HepG2 (cell line): ENCODE measurements around the gene ZKSCAN1. TPM values are rescaled to one million over a fixed set of nuclear protein-coding genes. Genes with fewer than 3 reads are reported as not detected.

Source experiments
- ARID2 ChIP-seq: sonication (generic); formaldehyde crosslinking; IDR thresholded peaks from 2 replicates; pipeline ENCODE4 v1.8.1; 2022; ENCODE audit warnings: mild to moderate bottlenecking, missing genetic modification reagents, borderline replicate concordance
- GABPB1 ChIP-seq: IDR thresholded peaks from 2 replicates; pipeline ENCODE4 v1.6.1; 2016; ENCODE audit warnings: mild to moderate bottlenecking, missing genetic modification reagents, moderate library complexity, missing compliant biosample characterization
- KLF11 ChIP-seq: IDR thresholded peaks from 2 replicates; pipeline ENCODE4 v1.6.1; 2016; ENCODE audit warnings: missing compliant biosample characterization
- MAFG ChIP-seq: sonication (generic); formaldehyde crosslinking; IDR thresholded peaks from 2 replicates; pipeline ENCODE4 v1.5.1; 2020; ENCODE audit warnings: mild to moderate bottlenecking, missing genetic modification reagents
- MED8 ChIP-seq: sonication (generic); formaldehyde crosslinking; IDR thresholded peaks from 2 replicates; pipeline ENCODE4 v1.8.1; 2023; ENCODE audit warnings: mild to moderate bottlenecking, missing genetic modification reagents; ENCODE audit not compliant: insufficient replicate concordance
- PCBP1 ChIP-seq: fragments of 200-400 bp; formaldehyde crosslinking; IDR thresholded peaks from 2 replicates; pipeline ENCODE4 v1.6.1; 2017; ENCODE audit warnings: mild to moderate bottlenecking, low read depth, low read length, borderline replicate concordance
- PCBP2 ChIP-seq: fragments of 200-400 bp; formaldehyde crosslinking; optimal IDR thresholded peaks from 2 replicates; pipeline ENCODE3; 2018; ENCODE audit warnings: low read length, low read depth; ENCODE audit not compliant: poor library complexity, severe bottlenecking
- THAP11 ChIP-seq: IDR thresholded peaks from 2 replicates; pipeline ENCODE4 v1.6.1; 2016; ENCODE audit warnings: missing biosample characterization, missing genetic modification reagents
- ZNF225 ChIP-seq: sonication (generic); formaldehyde crosslinking; IDR thresholded peaks from 2 replicates; pipeline ENCODE4 v1.4.0; 2020; ENCODE audit warnings: mild to moderate bottlenecking, missing genetic modification reagents
- ZNF451 ChIP-seq: sonication (generic); formaldehyde crosslinking; IDR thresholded peaks from 2 replicates; pipeline ENCODE4 v1.5.0; 2020; ENCODE audit warnings: mild to moderate bottlenecking, missing genetic modification reagents
- ZNF577 ChIP-seq: sonication (generic); formaldehyde crosslinking; IDR thresholded peaks from 2 replicates; pipeline ENCODE4 v1.4.0; 2020; ENCODE audit warnings: mild to moderate bottlenecking, low read depth, missing genetic modification reagents, borderline replicate concordance
- ZNF607 ChIP-seq: sonication (generic); formaldehyde crosslinking; IDR thresholded peaks from 2 replicates; pipeline ENCODE4 v1.5.1; 2020; ENCODE audit warnings: missing genetic modification reagents, mild to moderate bottlenecking, borderline replicate concordance
- polyA plus RNA-seq, 8 experiments: library from polyadenylated mRNA; depleted of rRNA in 3 of 8; stranded (reverse) in 7 of 8; unstranded in 1 of 8; fragments of >200 nt; fragmentation: Illumina TruSeq in 4 of 8; extraction: Trizol in 4 of 8; gene quantifications; 2 replicates each; pipeline versions ENCODE4 v1.2.1 to v1.2.3, GENCODE V29; 2011 to 2016; ENCODE audit warnings: low read depth in 4 of 8, missing spikeins in 1 of 8, mixed read lengths in 1 of 8; ENCODE audit not compliant: insufficient read depth in 1 of 8
- total RNA-seq, 5 experiments: library from RNA; depleted of rRNA; stranded (reverse); fragments of >200 nt; fragmentation: Illumina TruSeq; extraction: Trizol; gene quantifications; 2 replicates each; pipeline ENCODE4 v1.2.3, GENCODE V29; 2016; ENCODE audit warnings: low read depth in 1 of 5
- TF ChIP-seq, protein P1 (sequence below): IDR thresholded peaks from 2 replicates; pipeline ENCODE4 v1.4.0; 2020; ENCODE audit warnings: mild to moderate bottlenecking, missing genetic modification reagents
- TF ChIP-seq, protein P2 (sequence below): sonication (generic); formaldehyde crosslinking; IDR thresholded peaks from 2 replicates; pipeline ENCODE4; 2020; ENCODE audit warnings: missing genetic modification reagents, mild to moderate bottlenecking, borderline replicate concordance
- TF ChIP-seq, protein P3 (sequence below): sonication (generic); formaldehyde crosslinking; IDR thresholded peaks from 2 replicates; pipeline ENCODE4 v1.4.0; 2020; ENCODE audit warnings: missing genetic modification reagents

ZKSCAN1 gene
- total and polyA plus RNA-seq, 2 of the 13 experiments (the other 11 are each of a cell fraction or from before 2014, with no cell fraction given), result 46.4 to 60.6 TPM

DNA sequence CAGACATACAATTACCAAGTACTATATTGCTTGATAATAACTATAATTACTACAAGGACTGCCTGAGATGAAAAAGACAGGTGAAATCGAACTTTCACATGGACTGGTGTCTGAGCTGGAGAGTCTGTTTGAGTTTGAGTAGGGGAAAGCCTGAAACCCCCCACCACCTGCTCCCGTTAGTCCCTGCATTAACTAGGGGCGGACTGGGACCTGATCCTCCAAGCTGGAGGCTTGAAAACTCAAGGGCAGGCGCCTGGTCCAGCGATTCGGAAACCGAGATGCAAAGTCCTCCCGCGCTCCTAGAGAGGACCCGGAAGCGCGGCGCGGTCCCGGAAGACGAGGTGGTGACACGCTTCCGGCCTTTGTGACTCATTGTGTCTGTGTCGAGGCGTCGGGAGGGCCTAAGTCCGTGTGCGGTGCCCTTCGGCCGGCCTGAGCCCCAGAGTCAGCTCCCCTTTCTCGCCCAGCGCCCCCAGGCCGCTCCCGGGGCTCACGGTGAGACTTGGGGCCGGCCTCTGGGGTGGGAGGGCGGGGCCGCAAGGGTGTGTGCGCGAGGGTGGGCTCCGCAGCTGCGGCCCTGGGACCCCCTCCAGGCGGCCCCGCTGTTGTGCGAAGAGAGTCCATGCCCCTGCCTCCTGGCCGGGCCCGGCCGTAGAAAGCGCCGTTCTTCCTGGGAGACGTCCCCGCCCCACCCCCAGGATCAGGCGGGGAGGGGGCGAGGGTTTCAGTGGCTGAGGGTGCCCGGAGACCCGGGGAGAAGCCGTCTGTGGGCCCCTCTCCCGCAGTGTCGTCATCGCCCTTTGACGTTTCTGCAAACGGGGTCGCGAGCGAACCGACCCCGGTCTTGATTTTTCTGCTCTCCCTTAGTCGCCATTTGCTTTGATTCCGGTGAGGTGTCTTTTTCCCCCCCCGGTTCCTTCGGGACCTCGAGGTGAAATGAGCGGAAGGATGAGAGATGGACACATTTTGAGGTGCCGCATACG, at the start of gene ZKSCAN1 (continued):
- TF ChIP-seq, protein P1, sequence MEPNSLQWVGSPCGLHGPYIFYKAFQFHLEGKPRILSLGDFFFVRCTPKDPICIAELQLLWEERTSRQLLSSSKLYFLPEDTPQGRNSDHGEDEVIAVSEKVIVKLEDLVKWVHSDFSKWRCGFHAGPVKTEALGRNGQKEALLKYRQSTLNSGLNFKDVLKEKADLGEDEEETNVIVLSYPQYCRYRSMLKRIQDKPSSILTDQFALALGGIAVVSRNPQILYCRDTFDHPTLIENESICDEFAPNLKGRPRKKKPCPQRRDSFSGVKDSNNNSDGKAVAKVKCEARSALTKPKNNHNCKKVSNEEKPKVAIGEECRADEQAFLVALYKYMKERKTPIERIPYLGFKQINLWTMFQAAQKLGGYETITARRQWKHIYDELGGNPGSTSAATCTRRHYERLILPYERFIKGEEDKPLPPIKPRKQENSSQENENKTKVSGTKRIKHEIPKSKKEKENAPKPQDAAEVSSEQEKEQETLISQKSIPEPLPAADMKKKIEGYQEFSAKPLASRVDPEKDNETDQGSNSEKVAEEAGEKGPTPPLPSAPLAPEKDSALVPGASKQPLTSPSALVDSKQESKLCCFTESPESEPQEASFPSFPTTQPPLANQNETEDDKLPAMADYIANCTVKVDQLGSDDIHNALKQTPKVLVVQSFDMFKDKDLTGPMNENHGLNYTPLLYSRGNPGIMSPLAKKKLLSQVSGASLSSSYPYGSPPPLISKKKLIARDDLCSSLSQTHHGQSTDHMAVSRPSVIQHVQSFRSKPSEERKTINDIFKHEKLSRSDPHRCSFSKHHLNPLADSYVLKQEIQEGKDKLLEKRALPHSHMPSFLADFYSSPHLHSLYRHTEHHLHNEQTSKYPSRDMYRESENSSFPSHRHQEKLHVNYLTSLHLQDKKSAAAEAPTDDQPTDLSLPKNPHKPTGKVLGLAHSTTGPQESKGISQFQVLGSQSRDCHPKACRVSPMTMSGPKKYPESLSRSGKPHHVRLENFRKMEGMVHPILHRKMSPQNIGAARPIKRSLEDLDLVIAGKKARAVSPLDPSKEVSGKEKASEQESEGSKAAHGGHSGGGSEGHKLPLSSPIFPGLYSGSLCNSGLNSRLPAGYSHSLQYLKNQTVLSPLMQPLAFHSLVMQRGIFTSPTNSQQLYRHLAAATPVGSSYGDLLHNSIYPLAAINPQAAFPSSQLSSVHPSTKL (CRISPR knock-in tag), result peak; percentile 21; the same call in 1 of the 2 replicates
- TF ChIP-seq ZNF577 (CRISPR knock-in tag) (no peak), ZNF451 (CRISPR knock-in tag) (no peak), MAFG (CRISPR knock-in tag) (no peak), ARID2 (0 out of 2 replicates have a peak, but pooled peaks have one; percentile 54), PCBP2 (no peak), ZNF225 (CRISPR knock-in tag) (no peak), KLF11 (no peak), GABPB1 (peak; percentile 98), THAP11 (CRISPR knock-in tag) (peak; percentile 92), PCBP1 (peak; percentile 90; the same call in 1 of the 2 replicates), MED8 (no peak), ZNF607 (CRISPR knock-in tag) (peak; percentile 72; the same call in 1 of the 2 replicates)
- TF ChIP-seq, protein P2, sequence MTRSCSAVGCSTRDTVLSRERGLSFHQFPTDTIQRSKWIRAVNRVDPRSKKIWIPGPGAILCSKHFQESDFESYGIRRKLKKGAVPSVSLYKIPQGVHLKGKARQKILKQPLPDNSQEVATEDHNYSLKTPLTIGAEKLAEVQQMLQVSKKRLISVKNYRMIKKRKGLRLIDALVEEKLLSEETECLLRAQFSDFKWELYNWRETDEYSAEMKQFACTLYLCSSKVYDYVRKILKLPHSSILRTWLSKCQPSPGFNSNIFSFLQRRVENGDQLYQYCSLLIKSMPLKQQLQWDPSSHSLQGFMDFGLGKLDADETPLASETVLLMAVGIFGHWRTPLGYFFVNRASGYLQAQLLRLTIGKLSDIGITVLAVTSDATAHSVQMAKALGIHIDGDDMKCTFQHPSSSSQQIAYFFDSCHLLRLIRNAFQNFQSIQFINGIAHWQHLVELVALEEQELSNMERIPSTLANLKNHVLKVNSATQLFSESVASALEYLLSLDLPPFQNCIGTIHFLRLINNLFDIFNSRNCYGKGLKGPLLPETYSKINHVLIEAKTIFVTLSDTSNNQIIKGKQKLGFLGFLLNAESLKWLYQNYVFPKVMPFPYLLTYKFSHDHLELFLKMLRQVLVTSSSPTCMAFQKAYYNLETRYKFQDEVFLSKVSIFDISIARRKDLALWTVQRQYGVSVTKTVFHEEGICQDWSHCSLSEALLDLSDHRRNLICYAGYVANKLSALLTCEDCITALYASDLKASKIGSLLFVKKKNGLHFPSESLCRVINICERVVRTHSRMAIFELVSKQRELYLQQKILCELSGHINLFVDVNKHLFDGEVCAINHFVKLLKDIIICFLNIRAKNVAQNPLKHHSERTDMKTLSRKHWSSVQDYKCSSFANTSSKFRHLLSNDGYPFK (CRISPR knock-in tag), result peak; percentile 73; the same call in 1 of the 2 replicates
- TF ChIP-seq, protein P3, sequence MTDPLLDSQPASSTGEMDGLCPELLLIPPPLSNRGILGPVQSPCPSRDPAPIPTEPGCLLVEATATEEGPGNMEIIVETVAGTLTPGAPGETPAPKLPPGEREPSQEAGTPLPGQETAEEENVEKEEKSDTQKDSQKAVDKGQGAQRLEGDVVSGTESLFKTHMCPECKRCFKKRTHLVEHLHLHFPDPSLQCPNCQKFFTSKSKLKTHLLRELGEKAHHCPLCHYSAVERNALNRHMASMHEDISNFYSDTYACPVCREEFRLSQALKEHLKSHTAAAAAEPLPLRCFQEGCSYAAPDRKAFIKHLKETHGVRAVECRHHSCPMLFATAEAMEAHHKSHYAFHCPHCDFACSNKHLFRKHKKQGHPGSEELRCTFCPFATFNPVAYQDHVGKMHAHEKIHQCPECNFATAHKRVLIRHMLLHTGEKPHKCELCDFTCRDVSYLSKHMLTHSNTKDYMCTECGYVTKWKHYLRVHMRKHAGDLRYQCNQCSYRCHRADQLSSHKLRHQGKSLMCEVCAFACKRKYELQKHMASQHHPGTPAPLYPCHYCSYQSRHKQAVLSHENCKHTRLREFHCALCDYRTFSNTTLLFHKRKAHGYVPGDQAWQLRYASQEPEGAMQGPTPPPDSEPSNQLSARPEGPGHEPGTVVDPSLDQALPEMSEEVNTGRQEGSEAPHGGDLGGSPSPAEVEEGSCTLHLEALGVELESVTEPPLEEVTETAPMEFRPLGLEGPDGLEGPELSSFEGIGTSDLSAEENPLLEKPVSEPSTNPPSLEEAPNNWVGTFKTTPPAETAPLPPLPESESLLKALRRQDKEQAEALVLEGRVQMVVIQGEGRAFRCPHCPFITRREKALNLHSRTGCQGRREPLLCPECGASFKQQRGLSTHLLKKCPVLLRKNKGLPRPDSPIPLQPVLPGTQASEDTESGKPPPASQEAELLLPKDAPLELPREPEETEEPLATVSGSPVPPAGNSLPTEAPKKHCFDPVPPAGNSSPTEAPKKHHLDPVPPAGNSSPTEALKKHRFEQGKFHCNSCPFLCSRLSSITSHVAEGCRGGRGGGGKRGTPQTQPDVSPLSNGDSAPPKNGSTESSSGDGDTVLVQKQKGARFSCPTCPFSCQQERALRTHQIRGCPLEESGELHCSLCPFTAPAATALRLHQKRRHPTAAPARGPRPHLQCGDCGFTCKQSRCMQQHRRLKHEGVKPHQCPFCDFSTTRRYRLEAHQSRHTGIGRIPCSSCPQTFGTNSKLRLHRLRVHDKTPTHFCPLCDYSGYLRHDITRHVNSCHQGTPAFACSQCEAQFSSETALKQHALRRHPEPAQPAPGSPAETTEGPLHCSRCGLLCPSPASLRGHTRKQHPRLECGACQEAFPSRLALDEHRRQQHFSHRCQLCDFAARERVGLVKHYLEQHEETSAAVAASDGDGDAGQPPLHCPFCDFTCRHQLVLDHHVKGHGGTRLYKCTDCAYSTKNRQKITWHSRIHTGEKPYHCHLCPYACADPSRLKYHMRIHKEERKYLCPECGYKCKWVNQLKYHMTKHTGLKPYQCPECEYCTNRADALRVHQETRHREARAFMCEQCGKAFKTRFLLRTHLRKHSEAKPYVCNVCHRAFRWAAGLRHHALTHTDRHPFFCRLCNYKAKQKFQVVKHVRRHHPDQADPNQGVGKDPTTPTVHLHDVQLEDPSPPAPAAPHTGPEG (CRISPR knock-in tag), result peak; percentile 33; the same call in 1 of the 2 replicates
